ENCODE measurements around the gene ARHGEF2.

ARHGEF2 gene

DNA sequence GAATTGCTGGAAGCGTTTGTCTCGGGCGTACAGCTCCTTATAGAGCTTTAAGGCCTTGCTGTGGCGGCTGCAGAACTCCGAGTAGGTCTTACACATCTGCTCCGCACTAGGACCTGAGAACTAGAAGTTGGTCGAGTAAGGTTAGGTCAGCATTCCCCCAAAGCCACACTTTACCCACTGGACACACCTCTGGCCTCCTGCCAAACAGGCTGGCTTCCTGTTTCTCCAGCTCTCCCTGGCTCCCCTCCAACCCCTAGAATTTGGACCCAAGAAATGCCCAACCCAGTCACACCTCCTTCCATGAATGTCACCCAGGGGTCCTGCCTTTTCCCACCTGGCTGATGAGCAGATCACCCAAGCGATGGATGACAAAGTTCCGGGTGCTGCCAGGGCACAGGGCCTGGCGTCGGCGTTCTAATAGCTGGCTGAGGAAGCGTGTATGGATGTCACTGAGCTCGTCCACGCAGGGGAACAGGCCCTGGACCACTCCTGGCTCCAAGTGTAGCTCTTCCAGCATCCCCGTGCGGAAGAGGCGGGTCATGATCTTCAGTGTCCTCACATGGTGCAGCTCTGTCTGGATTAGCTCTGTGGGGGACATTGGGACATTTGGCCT, 15.6 kb downstream of the ARHGEF2 start:
- Histone ChIP-seq H3K27me3 (ENCODE audit: control insufficient read depth, low read length) (no peaks in the 10 kb centered on the region), H3K27ac (ENCODE audit: low read depth, low read length) (no peak overlapping the region), H3K79me2 (ENCODE audit: control insufficient read depth, low read length) (peaks cover 28% of the 10 kb centered on the region), H3F3A (ENCODE audit: control insufficient read depth, insufficient read depth) (peaks cover 2% of the 10 kb centered on the region; the same call in 1 of the 2 replicates), H3K4me2 (ENCODE audit: low read length) (no peak overlapping the region), H3K9me2 (replicated peaks; ENCODE audit: control insufficient read depth, low read length) (no peaks in the 10 kb centered on the region), H3K36me3 (ENCODE audit: control insufficient read depth, low read length) (peaks cover 86% of the 10 kb centered on the region), H3K9me3 (ENCODE audit: control insufficient read depth, insufficient read depth, low read length) (no peaks in the 10 kb centered on the region), H4K20me1 (ENCODE audit: control insufficient read depth, insufficient read depth, low read depth, low read length) (no peaks in the 10 kb centered on the region), H3K4me3 (ENCODE audit: low read length) (no peak overlapping the region), H3K4me1 (ENCODE audit: control insufficient read depth, low read length) (peaks cover 43% of the 10 kb centered on the region)
- TF ChIP-seq EZH2phosphoT487 (IDR thresholded peaks at IDR 0.05; ENCODE audit: borderline replicate concordance, low read length) = no peak
- TF ChIP-seq, protein P1, sequence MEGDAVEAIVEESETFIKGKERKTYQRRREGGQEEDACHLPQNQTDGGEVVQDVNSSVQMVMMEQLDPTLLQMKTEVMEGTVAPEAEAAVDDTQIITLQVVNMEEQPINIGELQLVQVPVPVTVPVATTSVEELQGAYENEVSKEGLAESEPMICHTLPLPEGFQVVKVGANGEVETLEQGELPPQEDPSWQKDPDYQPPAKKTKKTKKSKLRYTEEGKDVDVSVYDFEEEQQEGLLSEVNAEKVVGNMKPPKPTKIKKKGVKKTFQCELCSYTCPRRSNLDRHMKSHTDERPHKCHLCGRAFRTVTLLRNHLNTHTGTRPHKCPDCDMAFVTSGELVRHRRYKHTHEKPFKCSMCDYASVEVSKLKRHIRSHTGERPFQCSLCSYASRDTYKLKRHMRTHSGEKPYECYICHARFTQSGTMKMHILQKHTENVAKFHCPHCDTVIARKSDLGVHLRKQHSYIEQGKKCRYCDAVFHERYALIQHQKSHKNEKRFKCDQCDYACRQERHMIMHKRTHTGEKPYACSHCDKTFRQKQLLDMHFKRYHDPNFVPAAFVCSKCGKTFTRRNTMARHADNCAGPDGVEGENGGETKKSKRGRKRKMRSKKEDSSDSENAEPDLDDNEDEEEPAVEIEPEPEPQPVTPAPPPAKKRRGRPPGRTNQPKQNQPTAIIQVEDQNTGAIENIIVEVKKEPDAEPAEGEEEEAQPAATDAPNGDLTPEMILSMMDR (IDR thresholded peaks at IDR 0.05; ENCODE audit: low read depth, low read length, poor library complexity, severe bottlenecking) = no peak

DNA sequence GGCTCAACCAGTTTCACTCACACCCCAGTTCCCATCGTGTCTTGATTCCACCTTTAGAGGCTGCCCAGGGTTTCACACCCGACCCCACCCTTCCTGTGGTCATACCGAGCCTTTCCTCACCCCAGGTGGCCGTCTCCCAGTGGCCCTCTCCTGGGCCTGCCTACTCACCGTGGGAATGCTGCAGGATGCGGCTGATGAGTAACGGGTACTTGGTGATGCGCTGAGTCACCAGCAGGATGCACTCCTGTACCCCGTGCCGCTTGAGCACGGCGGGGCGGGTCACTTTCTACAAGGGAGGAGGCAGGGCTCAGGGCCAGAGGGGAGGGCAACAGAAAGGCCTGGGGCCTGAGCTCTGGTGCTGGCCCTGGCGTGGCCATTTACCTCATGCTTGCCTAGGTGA, 16.4 kb downstream of the ARHGEF2 start:
- H3K4me3 ChIP-seq (ENCODE audit: low read length) = no peak overlapping the region
- H3K9me3 ChIP-seq (ENCODE audit: control insufficient read depth, insufficient read depth, low read length) = no peaks in the 10 kb centered on the region
- peaks cover 43% of the 10 kb centered on the region for H3K4me1 ChIP-seq (ENCODE audit: control insufficient read depth, low read length)
- no peak overlapping the region for H3K27ac ChIP-seq (ENCODE audit: low read depth, low read length)
- H3K4me2 ChIP-seq (ENCODE audit: low read length) = peak overlapping the region; percentile 32; the same call in 1 of the 2 replicates
- H3K36me3 ChIP-seq (ENCODE audit: control insufficient read depth, low read length) = peaks cover 86% of the 10 kb centered on the region
- no peaks in the 10 kb centered on the region for H3K27me3 ChIP-seq (ENCODE audit: control insufficient read depth, low read length)
- H4K20me1 ChIP-seq (ENCODE audit: control insufficient read depth, insufficient read depth, low read depth, low read length) = no peaks in the 10 kb centered on the region
- no peaks in the 10 kb centered on the region for H3K9me2 ChIP-seq (replicated peaks; ENCODE audit: control insufficient read depth, low read length)
- TF ChIP-seq, protein P1 (IDR thresholded peaks at IDR 0.05; ENCODE audit: low read depth, low read length, poor library complexity, severe bottlenecking) = peak; percentile 14
- no peak for TF ChIP-seq EZH2phosphoT487 (IDR thresholded peaks at IDR 0.05; ENCODE audit: borderline replicate concordance, low read length)
- H3F3A ChIP-seq (ENCODE audit: control insufficient read depth, insufficient read depth) = peaks cover 2% of the 10 kb centered on the region; the same call in 1 of the 2 replicates
- H3K79me2 ChIP-seq (ENCODE audit: control insufficient read depth, low read length) = peaks cover 23% of the 10 kb centered on the region

DNA sequence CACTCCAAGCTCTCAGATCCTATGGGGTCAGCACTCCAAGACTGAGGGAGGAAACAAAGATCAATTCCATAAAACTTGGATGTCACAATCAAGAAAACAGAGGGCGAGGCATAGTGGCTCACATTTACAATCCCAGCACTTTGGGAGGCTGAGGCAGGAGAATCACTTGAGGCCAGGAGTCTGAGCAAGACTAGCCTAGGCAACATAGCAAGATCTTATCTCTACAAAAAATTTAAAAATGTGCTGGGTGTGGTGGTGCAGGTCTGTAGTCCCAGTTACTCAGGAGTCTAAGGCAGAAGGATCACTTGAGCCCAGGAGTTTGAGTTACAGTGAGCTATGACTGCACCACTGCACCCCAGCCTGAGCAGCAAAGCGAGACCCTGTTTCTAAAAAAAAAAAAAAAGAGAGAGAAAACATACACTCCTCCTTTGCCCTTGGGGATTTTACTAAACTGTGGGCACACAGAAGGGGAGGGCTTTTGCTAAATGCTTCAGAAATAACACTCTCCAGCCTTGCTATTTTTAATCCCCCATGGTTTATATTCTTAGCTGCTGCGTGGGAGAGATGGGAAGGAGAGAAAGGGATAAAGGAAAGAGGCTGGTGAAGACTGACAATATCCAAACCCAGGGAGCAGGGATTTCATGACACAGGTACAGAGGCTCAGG, 18.1 kb downstream of the ARHGEF2 start:
- H3K27ac ChIP-seq (ENCODE audit: low read depth, low read length) = peak overlapping the region; percentile 54
- peak overlapping the region; percentile 56 for H3K4me2 ChIP-seq (ENCODE audit: low read length)
- H4K20me1 ChIP-seq (ENCODE audit: control insufficient read depth, insufficient read depth, low read depth, low read length) = no peaks in the 10 kb centered on the region
- H3K36me3 ChIP-seq (ENCODE audit: control insufficient read depth, low read length) = peaks cover 85% of the 10 kb centered on the region
- H3K27me3 ChIP-seq (ENCODE audit: control insufficient read depth, low read length) = no peaks in the 10 kb centered on the region
- peak overlapping the region; percentile 26 for H3K4me3 ChIP-seq (ENCODE audit: low read length)
- H3K9me2 ChIP-seq (replicated peaks; ENCODE audit: control insufficient read depth, low read length) = no peaks in the 10 kb centered on the region
- peaks cover 22% of the 10 kb centered on the region for H3K79me2 ChIP-seq (ENCODE audit: control insufficient read depth, low read length)
- no peaks in the 10 kb centered on the region for H3K9me3 ChIP-seq (ENCODE audit: control insufficient read depth, insufficient read depth, low read length)
- peaks cover 2% of the 10 kb centered on the region; the same call in 1 of the 2 replicates for H3F3A ChIP-seq (ENCODE audit: control insufficient read depth, insufficient read depth)
- TF ChIP-seq EZH2phosphoT487 (IDR thresholded peaks at IDR 0.05; ENCODE audit: borderline replicate concordance, low read length) = no peak
- TF ChIP-seq, protein P1 (IDR thresholded peaks at IDR 0.05; ENCODE audit: low read depth, low read length, poor library complexity, severe bottlenecking) = no peak
- peaks cover 43% of the 10 kb centered on the region for H3K4me1 ChIP-seq (ENCODE audit: control insufficient read depth, low read length)
